Measurements from ENCODE around the gene ERLIN1. TPM values are rescaled to one million over a fixed set of nuclear protein-coding genes. Genes with fewer than 3 reads are reported as not detected.

ERLIN1 gene
- polyA plus RNA-seq, 1 donor, result 73.6 TPM

GRCh38 chr10:100155936-100156335 is 29.9 kb downstream of the ERLIN1 start:
- Histone ChIP-seq H3K4me1 (ENCODE audit: control insufficient read depth, insufficient read depth, low read length) (no peaks in the 10 kb centered on the region), H3K9me3 (ENCODE audit: control insufficient read depth, low read depth, low read length) (no peaks in the 10 kb centered on the region), H3K4me3 (ENCODE audit: low read length) (no peak overlapping the region), H3K36me3 (ENCODE audit: control insufficient read depth, insufficient read depth, low read length) (peaks cover 61% of the 10 kb centered on the region), H3K27me3 (ENCODE audit: control insufficient read depth, insufficient read depth, low read length) (no peaks in the 10 kb centered on the region), H3K27ac (ENCODE audit: low read length) (no peak overlapping the region)
- WGBS (ENCODE audit: insufficient coverage, low lambda C conversion rate), result 100% methylated on average over 2 of the region's 5 CpGs
- DNase-seq, result no peak

- Histone ChIP-seq H3K4me1 (ENCODE audit: control insufficient read depth, insufficient read depth, low read length) (no peaks in the 10 kb centered on the region), H3K27ac (ENCODE audit: low read length) (no peak overlapping the region), H3K36me3 (ENCODE audit: control insufficient read depth, insufficient read depth, low read length) (peaks cover 65% of the 10 kb centered on the region), H3K9me3 (ENCODE audit: control insufficient read depth, low read depth, low read length) (no peaks in the 10 kb centered on the region), H3K27me3 (ENCODE audit: control insufficient read depth, insufficient read depth, low read length) (no peaks in the 10 kb centered on the region), H3K4me3 (ENCODE audit: low read length) (no peak overlapping the region)
- 100% methylated on average over 1 of the region's 4 CpGs for WGBS (ENCODE audit: insufficient coverage, low lambda C conversion rate)
- DNase-seq, result no peak
Measured at GRCh38 chr10:100154666-100155065, 31.2 kb downstream of the ERLIN1 start.

GRCh38 chr10:100153239-100153825 is 32.5 kb downstream of the ERLIN1 start:
- 82% methylated on average over 4 of the region's 4 CpGs for WGBS (ENCODE audit: insufficient coverage, low lambda C conversion rate)
- Histone ChIP-seq H3K27ac (ENCODE audit: low read length) (peak overlapping the region; percentile 51), H3K27me3 (ENCODE audit: control insufficient read depth, insufficient read depth, low read length) (no peaks in the 10 kb centered on the region), H3K4me1 (ENCODE audit: control insufficient read depth, insufficient read depth, low read length) (no peaks in the 10 kb centered on the region), H3K4me3 (ENCODE audit: low read length) (no peak overlapping the region), H3K9me3 (ENCODE audit: control insufficient read depth, low read depth, low read length) (no peaks in the 10 kb centered on the region), H3K36me3 (ENCODE audit: control insufficient read depth, insufficient read depth, low read length) (peaks cover 70% of the 10 kb centered on the region)
- peak; percentile 47 to 61 for DNase-seq

- H3K9me3 ChIP-seq (ENCODE audit: control insufficient read depth, low read depth, low read length), result no peaks in the 10 kb centered on the region
- H3K36me3 ChIP-seq (ENCODE audit: control insufficient read depth, insufficient read depth, low read length), result peaks cover 61% of the 10 kb centered on the region
- H3K4me3 ChIP-seq (ENCODE audit: low read length), result no peak overlapping the region
- no peak overlapping the region for H3K27ac ChIP-seq (ENCODE audit: low read length)
- 80% methylated on average over 1 of the region's 6 CpGs for WGBS (ENCODE audit: insufficient coverage, low lambda C conversion rate)
- no peak for DNase-seq
- no peaks in the 10 kb centered on the region for H3K27me3 ChIP-seq (ENCODE audit: control insufficient read depth, insufficient read depth, low read length)
- H3K4me1 ChIP-seq (ENCODE audit: control insufficient read depth, insufficient read depth, low read length), result no peaks in the 10 kb centered on the region
Measured at GRCh38 chr10:100151723-100152300, 34.0 kb downstream of the ERLIN1 start.

- H3K36me3 ChIP-seq (ENCODE audit: control insufficient read depth, insufficient read depth, low read length), result peaks cover 38% of the 10 kb centered on the region
- no peak overlapping the region for H3K4me3 ChIP-seq (ENCODE audit: low read length)
- WGBS (ENCODE audit: insufficient coverage, low lambda C conversion rate), result no CpG with 5 or more reads among the region's 8 CpGs
- H3K9me3 ChIP-seq (ENCODE audit: control insufficient read depth, low read depth, low read length), result no peaks in the 10 kb centered on the region
- H3K27ac ChIP-seq (ENCODE audit: low read length), result no peak overlapping the region
- H3K4me1 ChIP-seq (ENCODE audit: control insufficient read depth, insufficient read depth, low read length), result no peaks in the 10 kb centered on the region
- H3K27me3 ChIP-seq (ENCODE audit: control insufficient read depth, insufficient read depth, low read length), result no peaks in the 10 kb centered on the region
- DNase-seq, result no peak
Measured at GRCh38 chr10:100148353-100149211, 37.2 kb downstream of the ERLIN1 start.

GRCh38 chr10:100146875-100147650 is 38.8 kb downstream of the ERLIN1 start:
- Histone ChIP-seq H3K9me3 (ENCODE audit: control insufficient read depth, low read depth, low read length) (no peaks in the 10 kb centered on the region), H3K4me1 (ENCODE audit: control insufficient read depth, insufficient read depth, low read length) (no peaks in the 10 kb centered on the region), H3K27ac (ENCODE audit: low read length) (no peak overlapping the region), H3K4me3 (ENCODE audit: low read length) (no peak overlapping the region), H3K27me3 (ENCODE audit: control insufficient read depth, insufficient read depth, low read length) (no peaks in the 10 kb centered on the region), H3K36me3 (ENCODE audit: control insufficient read depth, insufficient read depth, low read length) (peaks cover 25% of the 10 kb centered on the region)
- DNase-seq, result no peak
- no CpG with 5 or more reads among the region's 2 CpGs for WGBS (ENCODE audit: insufficient coverage, low lambda C conversion rate)

GRCh38 chr10:100146398-100146797 is 39.4 kb downstream of the ERLIN1 start:
- Histone ChIP-seq H3K27ac (ENCODE audit: low read length) (no peak overlapping the region), H3K4me1 (ENCODE audit: control insufficient read depth, insufficient read depth, low read length) (no peaks in the 10 kb centered on the region), H3K27me3 (ENCODE audit: control insufficient read depth, insufficient read depth, low read length) (peaks cover 3% of the 10 kb centered on the region), H3K36me3 (ENCODE audit: control insufficient read depth, insufficient read depth, low read length) (peaks cover 18% of the 10 kb centered on the region), H3K4me3 (ENCODE audit: low read length) (no peak overlapping the region), H3K9me3 (ENCODE audit: control insufficient read depth, low read depth, low read length) (no peaks in the 10 kb centered on the region)
- no CpG with 5 or more reads among the region's 4 CpGs for WGBS (ENCODE audit: insufficient coverage, low lambda C conversion rate)
- no peak for DNase-seq

- WGBS (ENCODE audit: insufficient coverage, low lambda C conversion rate), result no CpG with 5 or more reads among the region's 9 CpGs
Measured at GRCh38 chr10:100143756-100144155, 42.1 kb downstream of the ERLIN1 start.

GRCh38 chr10:100141446-100142087 is 44.3 kb downstream of the ERLIN1 start:
- 33% methylated on average over 1 of the region's 5 CpGs for WGBS (ENCODE audit: insufficient coverage, low lambda C conversion rate)
- no peaks in the 10 kb centered on the region for H3K36me3 ChIP-seq (ENCODE audit: control insufficient read depth, insufficient read depth, low read length)
- H3K4me1 ChIP-seq (ENCODE audit: control insufficient read depth, insufficient read depth, low read length), result no peaks in the 10 kb centered on the region
- H3K4me3 ChIP-seq (ENCODE audit: low read length), result no peak overlapping the region
- H3K27ac ChIP-seq (ENCODE audit: low read length), result no peak overlapping the region
- no peaks in the 10 kb centered on the region for H3K9me3 ChIP-seq (ENCODE audit: control insufficient read depth, low read depth, low read length)
- peaks cover 3% of the 10 kb centered on the region for H3K27me3 ChIP-seq (ENCODE audit: control insufficient read depth, insufficient read depth, low read length)
- DNase-seq, result no peak

More at GRCh38 chr10:100143756-100144155, 42.1 kb downstream of the ERLIN1 start:
- Histone ChIP-seq H3K4me3 (ENCODE audit: low read length) (no peak overlapping the region), H3K36me3 (ENCODE audit: control insufficient read depth, insufficient read depth, low read length) (peaks cover 3% of the 10 kb centered on the region), H3K27ac (ENCODE audit: low read length) (no peak overlapping the region), H3K4me1 (ENCODE audit: control insufficient read depth, insufficient read depth, low read length) (no peaks in the 10 kb centered on the region), H3K9me3 (ENCODE audit: control insufficient read depth, low read depth, low read length) (no peaks in the 10 kb centered on the region), H3K27me3 (ENCODE audit: control insufficient read depth, insufficient read depth, low read length) (peaks cover 3% of the 10 kb centered on the region)
- no peak for DNase-seq

- H3K27ac ChIP-seq (ENCODE audit: low read length), result no peak overlapping the region
- WGBS (ENCODE audit: insufficient coverage, low lambda C conversion rate), result no CpG with 5 or more reads among the region's 4 CpGs
- DNase-seq, result no peak
Measured at GRCh38 chr10:100140070-100140469, 45.8 kb downstream of the ERLIN1 start.

More at GRCh38 chr10:100140070-100140469, 45.8 kb downstream of the ERLIN1 start:
- Histone ChIP-seq H3K27me3 (ENCODE audit: control insufficient read depth, insufficient read depth, low read length) (peaks cover 3% of the 10 kb centered on the region), H3K9me3 (ENCODE audit: control insufficient read depth, low read depth, low read length) (no peaks in the 10 kb centered on the region), H3K4me3 (ENCODE audit: low read length) (no peak overlapping the region), H3K4me1 (ENCODE audit: control insufficient read depth, insufficient read depth, low read length) (no peaks in the 10 kb centered on the region), H3K36me3 (ENCODE audit: control insufficient read depth, insufficient read depth, low read length) (no peaks in the 10 kb centered on the region)

Measured in large intestine (tissue), 3 donors.